Peyer's patch (tissue), 4 donors: ENCODE results near the gene KLRK1.

ENCODE experiments used
- CTCF ChIP-seq, 6 experiments: fragments of 450-650 bp in 4 of 6; fragments of 200-600 bp in 2 of 6; sonication (generic) in 1 of 6; IDR thresholded peaks; one replicate each; pipeline ENCODE4 v1.5.1; 2017 to 2019; ENCODE audit warnings: antibody characterized with exemption in 6 of 6, mild to moderate bottlenecking in 3 of 6, moderate library complexity in 1 of 6
- POLR2A ChIP-seq, 2 donors: fragments of 450-650 bp; IDR thresholded peaks; one replicate each; pipeline ENCODE4 v1.5.1; 2017; ENCODE audit warnings: antibody characterized with exemption in 2 of 2, mild to moderate bottlenecking in 2 of 2, moderate library complexity in 2 of 2

GRCh38 chr12:10404798-10405197 lies 15.0 kb upstream of the KLRK1 start:
- TF ChIP-seq POLR2A (IDR thresholded peaks at IDR 0.05): no peak
- TF ChIP-seq CTCF (IDR thresholded peaks at IDR 0.05): no peak
